Measurements from ENCODE around the gene GRB2. TPM values are rescaled to one million over a fixed set of nuclear protein-coding genes. Genes with fewer than 3 reads are reported as not detected.
"Not testable (repeated sequence)": the region's sequence is repeated elsewhere in the genome, so short reads cannot be mapped to it uniquely, and the experiment has no call there.

GRB2 gene
- total RNA-seq, 1 donor from 2014 or later = 65.7 TPM

- no peaks in the 10 kb centered on the region for H3K9me3 ChIP-seq
- no peak for DNase-seq (ENCODE audit: low spot score in 2 of 2)
- H3K4me3 ChIP-seq = no peak overlapping the region
- H3K36me3 ChIP-seq = no peaks in the 10 kb centered on the region
- H3K4me1 ChIP-seq = peaks cover 0 to 3% of the 10 kb centered on the region in 2 donors
- intact Hi-C loops (cut with DNase I) = no loop called here
- no peaks in the 10 kb centered on the region for H3K27me3 ChIP-seq
- TF ChIP-seq CTCF (IDR thresholded peaks at IDR 0.05) = no peak
- no peak overlapping the region for H3K27ac ChIP-seq
Observed at GRCh38 chr17:75348386-75349012, 57.0 kb downstream of the GRB2 start.

- no peak for TF ChIP-seq CTCF (IDR thresholded peaks at IDR 0.05)
- intact Hi-C loops (cut with DNase I) = no loop called here
- no peaks in the 10 kb centered on the region for H3K27me3 ChIP-seq
- H3K9me3 ChIP-seq = no peaks in the 10 kb centered on the region
- H3K4me3 ChIP-seq = no peak overlapping the region
- peaks cover 0 to 5% of the 10 kb centered on the region in 2 donors for H3K4me1 ChIP-seq
- no peaks in the 10 kb centered on the region for H3K36me3 ChIP-seq
- no peak overlapping the region for H3K27ac ChIP-seq
- DNase-seq (ENCODE audit: low spot score in 2 of 2) = no peak
Observed at GRCh38 chr17:75346906-75347305, 58.6 kb downstream of the GRB2 start.

GRCh38 chr17:75346368-75346767 lies 59.1 kb downstream of the GRB2 start:
- H3K36me3 ChIP-seq; DNase-seq (ENCODE audit: low spot score in 2 of 2); H3K27ac ChIP-seq; H3K27me3 ChIP-seq; H3K4me3 ChIP-seq; H3K9me3 ChIP-seq; intact Hi-C loops (cut with DNase I); H3K4me1 ChIP-seq: not testable (repeated sequence)

GRCh38 chr17:75345514-75346167 lies 59.8 kb downstream of the GRB2 start:
- no peaks in the 10 kb centered on the region for H3K27me3 ChIP-seq
- H3K4me1 ChIP-seq = peaks cover 0 to 5% of the 10 kb centered on the region in 2 donors
- H3K9me3 ChIP-seq = no peaks in the 10 kb centered on the region
- no peaks in the 10 kb centered on the region for H3K36me3 ChIP-seq
- no peak for TF ChIP-seq CTCF (IDR thresholded peaks at IDR 0.05)
- intact Hi-C loops (cut with DNase I) = no loop called here
- DNase-seq (ENCODE audit: low spot score in 2 of 2) = no peak
- H3K27ac ChIP-seq = no peak overlapping the region
- no peak overlapping the region for H3K4me3 ChIP-seq

- H3K4me3 ChIP-seq = no peak overlapping the region
- no peak for TF ChIP-seq CTCF (IDR thresholded peaks at IDR 0.05)
- no peak for DNase-seq (ENCODE audit: low spot score in 2 of 2)
- H3K4me1 ChIP-seq = peaks cover 0 to 5% of the 10 kb centered on the region in 2 donors
- intact Hi-C loops (cut with DNase I) = no loop called here
- H3K9me3 ChIP-seq = no peaks in the 10 kb centered on the region
- no peaks in the 10 kb centered on the region for H3K27me3 ChIP-seq
- H3K36me3 ChIP-seq = no peaks in the 10 kb centered on the region
- H3K27ac ChIP-seq = no peak overlapping the region
Observed at GRCh38 chr17:75344666-75345065, 60.8 kb downstream of the GRB2 start.

- Histone ChIP-seq H3K27me3 (no peaks in the 10 kb centered on the region), H3K36me3 (no peaks in the 10 kb centered on the region), H3K4me1 (peaks cover 0 to 5% of the 10 kb centered on the region in 2 donors), H3K27ac (no peak overlapping the region), H3K4me3 (no peak overlapping the region), H3K9me3 (no peaks in the 10 kb centered on the region)
- no peak for DNase-seq (ENCODE audit: low spot score in 2 of 2)
- TF ChIP-seq CTCF (IDR thresholded peaks at IDR 0.05) = no peak
- intact Hi-C loops (cut with DNase I) = no loop called here
Observed at GRCh38 chr17:75342996-75343395, 62.5 kb downstream of the GRB2 start.

Data from ascending aorta (tissue), 2 donors.